HG02981 (cell line): ENCODE data around the gene RHOH.
"Not testable (repeated sequence)": the region's sequence is repeated elsewhere in the genome, so short reads cannot be mapped to it uniquely, and the experiment has no call there.

ENCODE experiments used
- ATAC-seq: cut with Tn5 transposase; IDR thresholded peaks from one replicate; pipeline ENCODE4 v1.9.1; 2021; ENCODE audit warnings: mild to moderate bottlenecking, moderate library complexity; ENCODE audit not compliant: unreplicated experiment

RHOH gene

DNA sequence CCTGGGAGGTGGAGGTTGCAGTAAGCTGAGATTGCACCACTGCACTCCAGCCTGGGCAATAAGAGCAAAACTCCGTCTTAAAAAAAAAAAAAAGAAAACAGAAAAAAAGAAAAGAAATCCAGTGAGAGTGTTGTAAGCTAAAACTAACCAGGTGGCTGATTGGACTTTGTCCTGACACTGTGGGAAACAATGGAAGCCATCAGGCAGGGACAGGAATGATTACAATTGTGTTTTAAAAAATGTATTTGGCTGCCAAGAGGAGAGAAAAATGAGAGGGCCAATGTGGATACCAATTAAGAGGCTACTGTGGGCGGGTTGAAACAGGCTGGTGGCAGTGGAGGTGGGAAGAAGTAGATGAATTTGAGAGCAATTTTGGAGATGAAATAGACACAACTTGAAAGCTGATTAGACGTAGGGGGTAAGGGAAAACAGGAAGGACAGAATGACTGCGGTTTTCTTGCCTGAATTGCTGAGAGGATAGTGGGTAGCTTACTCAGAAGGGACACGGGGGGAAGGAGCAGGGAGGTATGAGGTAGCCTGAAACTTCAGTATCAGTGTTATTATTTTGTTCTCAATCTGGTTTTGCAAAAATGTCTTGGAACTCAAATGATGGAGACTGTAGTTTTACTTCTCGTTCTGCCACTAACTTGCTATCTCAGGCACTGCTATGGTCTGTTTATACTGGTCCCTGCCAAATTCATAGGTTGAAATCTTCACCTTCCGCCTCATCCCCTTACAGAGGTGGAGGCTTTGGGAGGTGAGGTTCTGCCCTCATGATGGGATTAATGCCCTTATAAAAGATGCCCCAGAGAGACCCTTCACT is 92.7 kb downstream of the RHOH start:
- ATAC-seq: no peak

DNA sequence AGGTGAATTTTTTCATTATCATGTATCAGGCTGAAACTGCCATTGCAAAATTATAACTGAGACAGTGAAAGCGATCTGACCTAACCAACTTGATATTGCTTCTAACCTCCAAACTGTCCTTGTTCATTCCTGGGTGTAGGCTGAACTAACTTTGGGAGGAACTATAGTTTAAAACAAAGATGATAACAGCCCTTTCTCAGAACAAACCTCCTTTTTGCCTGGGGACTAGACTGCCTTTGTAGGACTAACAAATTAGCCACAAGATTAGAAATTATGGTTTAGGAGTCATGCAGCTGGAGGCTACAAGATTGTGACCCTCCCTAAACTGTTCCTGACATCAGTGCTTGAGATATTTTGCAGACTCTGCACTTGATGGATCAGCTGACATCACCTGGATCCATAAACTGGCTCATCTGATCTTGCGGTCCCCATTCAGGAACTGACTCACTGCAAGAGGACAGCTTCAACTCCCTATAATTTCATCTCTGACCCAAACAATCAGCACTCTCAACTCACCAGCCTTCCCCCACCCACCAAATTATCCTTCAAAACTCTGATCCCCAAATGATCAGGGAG is 93.9 kb downstream of the RHOH start:
- not testable (repeated sequence) for ATAC-seq

DNA sequence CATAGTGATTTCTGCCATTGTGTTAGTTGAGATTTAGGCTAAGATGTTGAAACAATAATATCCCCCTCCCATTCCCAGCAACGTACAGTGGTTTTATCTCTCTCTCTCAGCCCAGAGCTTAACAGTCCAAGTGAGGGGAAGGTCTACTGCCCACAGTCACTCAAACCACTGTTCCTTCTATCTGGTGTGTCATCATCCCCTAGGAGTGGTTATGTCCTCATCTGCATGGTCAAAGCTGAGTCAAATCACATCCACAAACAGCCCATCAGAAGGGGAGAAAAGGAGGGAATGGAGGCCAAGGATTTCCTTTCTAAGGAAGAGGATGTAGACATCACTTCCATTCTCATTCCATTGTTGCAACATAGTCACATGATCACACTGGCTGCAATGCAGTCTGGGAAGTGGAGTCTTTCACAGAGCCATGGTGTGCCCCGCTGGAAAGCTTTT is 95.5 kb downstream of the RHOH start:
- no peak for ATAC-seq

DNA sequence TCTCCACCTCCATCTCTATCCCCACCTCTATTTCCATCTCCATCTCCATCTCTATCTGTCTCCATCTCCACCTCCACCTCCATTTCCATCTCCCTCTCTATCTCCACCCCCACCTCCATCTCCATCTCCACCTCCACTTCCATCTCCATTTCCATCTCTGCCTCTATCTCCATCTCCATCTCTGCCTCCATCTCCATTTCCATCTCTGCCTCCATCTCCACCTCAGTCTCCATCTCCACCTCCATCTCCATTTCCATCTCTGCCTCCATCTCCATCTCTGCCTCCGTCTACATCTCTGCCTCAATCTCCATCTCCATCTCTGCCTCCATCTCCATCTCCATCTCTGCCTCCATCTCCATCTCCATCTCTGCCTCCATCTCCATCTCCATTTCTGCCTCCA is 97.5 kb downstream of the RHOH start:
- ATAC-seq: no peak

DNA sequence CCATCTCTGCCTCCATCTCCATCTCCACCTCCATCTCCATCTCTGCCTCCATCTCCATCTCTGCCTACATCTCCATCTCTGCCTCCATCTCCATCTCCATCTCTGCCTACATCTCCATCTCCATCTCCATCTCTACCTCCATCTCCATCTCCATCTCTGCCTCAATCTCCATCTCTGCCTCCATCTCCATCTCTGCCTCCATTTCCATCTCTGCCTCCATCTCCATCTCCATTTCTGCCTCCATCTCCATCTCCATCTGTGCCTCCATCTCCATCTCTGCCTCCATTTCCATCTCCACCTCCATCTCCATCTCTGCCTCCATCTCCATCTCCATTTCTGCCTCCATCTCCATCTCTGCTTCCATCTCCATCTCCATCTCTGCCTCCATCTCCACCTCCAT is 98.2 kb downstream of the RHOH start:
- ATAC-seq: not testable (repeated sequence)

DNA sequence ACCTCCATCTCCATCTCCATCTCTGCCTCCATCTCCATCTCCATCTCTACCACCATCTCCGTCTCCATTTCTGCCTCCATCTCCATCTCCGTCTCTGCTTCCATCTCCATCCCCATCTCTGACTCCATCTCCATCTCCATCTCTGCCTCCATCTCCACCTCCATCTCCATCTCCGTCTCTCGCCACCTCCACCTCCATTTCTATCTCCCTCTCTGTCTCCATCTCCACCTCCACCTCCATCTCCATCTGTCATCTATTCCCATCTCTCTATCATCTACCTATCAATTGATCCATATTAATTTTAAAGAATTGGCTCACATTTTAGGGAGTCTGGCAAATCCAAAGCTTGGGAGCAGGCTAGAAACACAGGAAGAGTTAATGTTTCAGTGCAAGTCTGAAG is 98.7 kb downstream of the RHOH start:
- ATAC-seq: no peak
